NCI-H460 (cell line): ENCODE results near the gene NHERF2. TPM values are rescaled to one million over a fixed set of nuclear protein-coding genes. Genes with fewer than 3 reads are reported as not detected.
A peak's percentile ranks its signal among the peaks of the same experiment; 100 is the strongest.

Experiments used
- DNase-seq: peaks from one replicate; pipeline ENCODE4 v3.0.0-alpha.2; 2016; ENCODE audit warnings: low read depth; ENCODE audit errors: extremely low read depth
- total RNA-seq: library from RNA; depleted of rRNA; stranded (reverse); fragments of >200 nt; shearing (Covaris generic); gene quantifications from 2 replicates; pipeline ENCODE4 v1.2.3, GENCODE V29; 2014

Gene NHERF2
- total RNA-seq, 1 experiment from 2014 or later = 11.1 TPM

- DNase-seq = no peak
Measured at GRCh38 chr16:2038382-2039231, 11.9 kb downstream of the NHERF2 start.

DNA sequence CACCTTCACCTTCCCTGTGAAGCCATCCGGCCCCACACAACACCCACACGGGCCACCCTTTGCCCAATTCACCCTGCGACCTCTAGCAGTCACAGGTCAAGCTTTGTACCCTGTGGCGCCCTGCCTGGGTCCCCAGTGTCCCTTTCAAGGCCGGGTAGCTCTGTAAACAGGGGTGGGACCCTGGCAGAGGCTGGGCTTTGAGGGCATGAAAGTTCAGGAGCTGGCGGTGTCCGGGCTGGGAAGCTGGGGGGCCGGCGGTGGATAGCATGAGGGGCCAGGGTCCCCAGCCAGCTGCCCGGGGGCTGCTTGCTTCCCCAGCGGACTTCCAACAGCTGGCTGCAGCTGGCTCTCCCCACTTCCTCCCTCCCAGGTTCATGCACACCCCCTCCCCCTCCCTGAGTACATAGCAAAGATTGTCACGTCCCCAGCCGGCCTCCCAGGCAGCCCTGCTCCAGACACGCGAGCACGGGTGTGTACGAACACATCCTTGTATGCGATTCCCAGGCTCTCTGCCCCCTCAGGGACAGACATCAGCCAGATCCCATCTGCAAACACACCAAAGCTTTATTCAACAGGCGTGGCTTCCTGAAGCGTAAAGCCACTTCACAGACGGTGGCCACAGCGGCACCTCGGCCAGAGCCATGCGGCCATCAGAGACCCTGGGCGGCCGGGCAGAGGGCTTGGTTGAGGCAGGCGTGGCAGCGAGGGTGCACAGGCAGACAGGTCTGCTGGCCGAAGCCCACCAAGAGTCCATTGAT lies 12.8 kb downstream of the NHERF2 start:
- no peak for DNase-seq

DNA sequence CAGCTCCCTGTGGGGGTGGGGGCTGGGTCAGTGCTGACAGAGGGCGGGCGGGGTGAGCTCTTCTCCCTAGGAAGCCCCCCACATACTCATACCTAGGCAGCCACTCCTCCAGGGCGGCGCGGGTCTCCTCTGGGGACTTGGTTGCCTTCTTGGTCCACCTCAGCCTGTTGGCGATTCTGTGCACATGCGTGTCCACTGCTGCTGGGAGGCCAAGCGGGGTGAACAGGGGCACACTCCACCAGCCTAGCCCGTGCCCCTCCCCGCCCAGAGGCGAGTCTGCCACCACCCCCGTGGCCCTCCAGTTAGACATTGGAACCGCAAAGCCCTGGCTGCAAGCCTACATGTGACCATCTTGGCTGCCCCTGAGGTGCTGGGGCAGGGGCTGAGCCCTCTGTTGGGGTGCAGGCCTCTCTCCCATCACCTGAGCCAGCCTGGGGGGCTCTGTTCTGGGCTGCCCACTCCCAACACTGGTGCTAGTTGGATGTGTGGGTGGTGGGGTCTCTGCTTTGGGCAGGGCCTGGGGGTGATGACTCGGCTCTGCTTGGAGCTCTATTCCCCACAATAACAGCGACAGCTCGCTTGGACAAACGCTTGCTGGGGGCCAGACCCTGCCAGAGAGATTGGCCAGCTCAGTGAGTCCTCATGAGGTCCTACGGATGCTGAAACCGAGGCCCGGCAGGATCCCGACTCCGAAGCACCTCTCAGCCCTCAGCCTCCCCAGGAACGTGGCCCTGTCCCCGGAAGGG lies 13.5 kb downstream of the NHERF2 start:
- no peak for DNase-seq

GRCh38 chr16:2040787-2041522 lies 14.3 kb downstream of the NHERF2 start:
- DNase-seq = no peak

GRCh38 chr16:2042171-2042985 lies 15.7 kb downstream of the NHERF2 start:
- no peak for DNase-seq

DNA sequence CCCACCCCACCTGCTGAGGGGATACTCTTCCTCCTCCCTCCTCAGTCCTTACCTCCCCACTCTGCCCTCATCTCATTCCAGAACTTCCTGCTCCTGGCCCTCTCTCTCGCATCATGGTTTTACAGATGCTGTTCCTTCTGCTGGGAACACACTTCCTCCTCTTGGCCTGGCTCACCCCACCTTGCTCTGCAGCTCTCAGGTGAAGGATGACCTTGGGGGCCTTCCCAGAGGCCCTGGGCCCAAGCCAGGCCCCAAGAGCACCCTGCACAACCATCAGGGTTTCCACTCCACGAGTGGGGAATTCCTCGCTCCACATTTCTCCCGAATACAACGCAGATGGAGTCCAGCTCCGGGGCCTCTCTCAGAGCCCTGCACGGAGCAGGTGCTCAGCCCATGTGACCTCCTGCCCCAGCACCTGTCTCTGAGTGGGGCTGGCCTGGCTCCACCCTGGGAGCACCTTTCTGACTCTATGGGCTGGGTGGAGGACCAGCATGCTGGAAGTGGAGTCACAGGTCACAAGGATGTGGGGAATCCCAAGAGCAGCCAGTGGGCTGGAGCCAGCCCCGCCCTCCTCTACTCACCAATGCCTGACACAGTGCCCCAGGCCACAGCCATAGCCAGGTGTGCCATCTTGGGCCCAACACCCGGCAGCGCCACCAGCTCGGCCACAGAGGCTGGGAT lies 16.4 kb downstream of the NHERF2 start:
- DNase-seq = no peak

DNA sequence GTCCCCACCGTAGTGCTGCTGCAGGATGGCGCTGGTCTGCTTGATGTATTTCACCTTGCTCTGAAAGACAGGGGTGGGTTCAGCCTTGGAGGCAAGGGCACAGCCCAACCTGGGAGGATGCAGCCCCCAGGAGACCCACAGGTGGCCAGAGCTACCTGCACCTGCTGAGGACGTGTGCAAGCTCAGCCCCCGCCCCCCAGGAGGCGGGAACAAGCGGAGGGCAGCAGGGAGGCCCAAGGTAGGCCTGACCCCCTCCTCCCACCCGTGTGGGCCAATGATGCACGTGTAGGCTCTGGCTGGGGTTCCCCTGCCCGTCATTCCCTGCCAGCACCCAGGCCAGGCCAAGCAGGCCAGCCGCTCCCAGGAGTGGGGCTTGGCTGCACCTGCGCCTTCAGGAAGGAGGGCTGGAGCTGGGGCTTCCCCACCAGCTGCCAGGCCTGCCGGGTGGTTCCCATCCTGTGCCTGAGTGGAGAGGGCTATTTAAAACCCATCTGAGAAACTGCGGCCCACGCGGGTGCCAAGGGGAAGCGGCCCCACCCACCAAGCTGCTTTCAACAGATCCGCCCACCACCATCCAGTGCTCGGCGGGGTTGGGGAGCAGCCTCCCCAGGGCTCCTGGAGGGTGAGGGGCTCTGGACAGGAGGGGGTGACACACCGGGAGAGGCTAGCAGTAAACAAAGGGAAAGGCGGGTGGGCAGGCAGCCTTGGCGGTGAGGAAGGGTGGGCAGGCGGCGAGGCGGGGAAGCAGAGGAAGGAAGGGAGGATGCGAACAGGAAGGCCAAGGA lies 17.2 kb downstream of the NHERF2 start:
- no peak for DNase-seq

DNA sequence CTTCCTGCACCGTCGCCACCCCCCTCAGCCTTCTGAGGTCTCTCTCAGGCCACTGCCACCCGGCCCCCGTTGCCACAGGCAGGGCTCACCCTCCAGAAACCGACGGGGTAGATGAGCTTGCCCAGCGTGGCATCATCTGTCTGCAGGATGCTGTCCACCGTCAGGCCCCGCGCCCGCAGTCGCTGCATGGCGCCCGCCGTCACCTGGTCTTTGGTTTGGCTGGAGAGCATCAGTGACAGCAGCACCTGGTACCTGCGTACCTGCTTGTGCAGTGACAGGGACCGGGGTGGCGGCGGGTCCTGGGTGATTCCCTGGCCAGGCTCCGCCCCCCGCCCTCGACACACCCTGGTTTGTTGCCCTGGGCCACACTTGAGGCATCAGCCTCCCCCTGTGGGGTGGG lies 17.8 kb downstream of the NHERF2 start:
- no peak for DNase-seq

DNA sequence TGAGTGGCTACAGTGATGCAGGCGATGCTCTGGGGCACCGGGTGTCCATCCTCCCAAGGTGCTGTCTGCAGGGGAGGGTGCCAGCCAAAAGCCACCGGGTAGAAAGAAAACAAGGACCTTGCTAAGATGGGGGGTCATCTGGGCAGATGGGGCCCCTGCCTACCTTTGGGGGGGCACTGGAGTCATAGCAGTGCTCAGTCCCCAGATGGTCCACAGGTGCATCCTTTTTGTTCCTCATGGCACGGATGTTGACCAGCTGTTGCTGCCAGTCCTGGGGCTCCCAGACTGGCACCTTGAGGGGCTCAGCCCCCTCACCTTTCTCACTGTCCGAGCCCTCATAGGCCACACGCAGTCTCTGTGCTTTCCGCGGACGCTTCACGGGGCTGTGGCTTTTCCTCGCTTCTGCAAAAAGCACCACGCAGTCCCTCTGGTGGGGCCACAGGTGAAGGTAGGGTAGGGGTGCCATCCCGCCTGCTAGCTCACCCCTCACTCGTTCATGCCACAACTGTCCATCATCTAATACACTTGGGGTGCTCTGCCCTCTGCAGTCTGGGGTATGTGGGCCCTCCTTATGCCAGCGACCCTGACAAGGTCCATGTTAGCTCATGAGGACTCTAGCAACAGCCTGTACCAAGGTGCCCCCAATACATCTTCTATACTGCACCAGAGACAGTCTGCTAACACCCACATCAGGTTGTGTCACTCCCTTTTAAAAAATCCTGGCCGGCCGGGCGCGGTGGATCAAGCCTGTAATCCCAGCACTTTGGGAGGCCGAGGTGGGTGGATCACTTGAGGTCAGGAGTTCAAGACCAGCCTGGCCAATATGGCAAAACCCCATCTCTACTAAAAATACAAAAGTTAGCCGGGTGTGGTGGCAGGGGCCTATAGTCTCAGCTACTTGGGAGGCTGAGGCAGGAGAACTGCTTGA lies 19.5 kb downstream of the NHERF2 start:
- DNase-seq = no peak

DNA sequence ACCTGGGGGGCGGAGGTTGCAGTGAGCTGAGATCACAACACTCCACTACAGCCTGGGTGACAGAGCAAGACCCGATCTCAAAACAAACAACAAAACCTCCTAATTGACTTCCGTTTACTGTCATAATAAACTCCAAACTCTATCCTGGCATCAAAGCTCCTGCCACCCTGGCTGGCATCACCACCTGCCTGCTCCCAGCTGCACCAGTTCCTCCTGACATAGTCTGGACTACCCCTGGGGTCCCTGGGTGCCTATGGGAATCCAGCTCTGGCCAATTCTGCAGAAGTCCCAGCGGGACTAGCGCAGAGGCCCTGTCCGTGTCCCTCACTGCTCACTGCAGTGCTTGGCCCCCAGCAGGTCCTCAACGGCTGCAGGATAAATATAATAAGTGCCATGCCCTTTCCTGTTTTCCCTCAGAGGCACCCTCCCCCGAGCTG lies 20.2 kb downstream of the NHERF2 start:
- no peak for DNase-seq

DNA sequence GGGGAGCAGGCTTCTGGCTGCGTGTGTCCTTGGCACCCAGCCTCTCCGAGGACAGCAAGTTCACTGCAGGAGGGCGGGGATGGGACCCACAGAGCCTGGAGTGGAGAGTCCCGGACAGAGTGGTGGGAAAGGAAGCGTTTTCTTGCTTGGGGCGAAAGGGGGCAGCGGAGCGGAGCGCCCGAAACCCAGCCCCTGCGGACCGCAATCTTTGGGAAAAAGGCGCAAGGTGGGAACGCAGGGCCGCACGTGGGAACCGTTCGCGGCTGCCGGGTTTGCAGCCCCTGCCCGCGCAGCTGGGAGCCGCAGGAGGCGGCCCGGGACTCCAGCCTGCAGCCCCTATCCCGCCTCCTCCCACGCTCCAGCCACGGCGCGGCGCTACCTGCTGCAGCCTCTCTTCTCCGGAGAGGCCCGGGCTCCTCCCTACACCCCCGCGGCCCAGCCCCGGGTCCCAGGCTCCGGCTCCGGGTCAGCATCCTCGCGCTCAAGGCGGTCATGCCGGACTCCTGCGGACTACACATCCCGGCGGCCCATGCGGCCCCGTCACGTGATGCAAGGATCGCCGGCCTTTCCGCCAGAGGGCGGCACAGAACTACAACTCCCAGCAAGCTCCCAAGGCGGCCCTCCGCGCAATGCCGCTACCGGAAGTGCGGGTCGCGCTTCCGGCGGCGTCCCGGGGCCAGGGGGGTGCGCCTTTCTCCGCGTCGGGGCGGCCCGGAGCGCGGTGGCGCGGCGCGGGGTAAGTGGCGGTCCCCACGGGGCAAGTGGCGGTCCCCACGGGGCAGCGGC lies 20.8 kb downstream of the NHERF2 start, which contains the start of the genes NTHL1 and TSC2:
NTHL1 (minus strand) TSS at position 505 of the 786 bp plus-strand sequence; CDS start at position 494, 11 bp downstream.
TSC2 (plus strand) TSS at position 656 of the 786 bp plus-strand sequence. CDS start 631 bp downstream, outside the sequence.
- peak; percentile 93 for DNase-seq

GRCh38 chr16:2048116-2048543 lies 21.4 kb downstream of the NHERF2 start:
- DNase-seq = no peak

GRCh38 chr16:2053211-2053610 lies 26.5 kb downstream of the NHERF2 start:
- DNase-seq = no peak

DNA sequence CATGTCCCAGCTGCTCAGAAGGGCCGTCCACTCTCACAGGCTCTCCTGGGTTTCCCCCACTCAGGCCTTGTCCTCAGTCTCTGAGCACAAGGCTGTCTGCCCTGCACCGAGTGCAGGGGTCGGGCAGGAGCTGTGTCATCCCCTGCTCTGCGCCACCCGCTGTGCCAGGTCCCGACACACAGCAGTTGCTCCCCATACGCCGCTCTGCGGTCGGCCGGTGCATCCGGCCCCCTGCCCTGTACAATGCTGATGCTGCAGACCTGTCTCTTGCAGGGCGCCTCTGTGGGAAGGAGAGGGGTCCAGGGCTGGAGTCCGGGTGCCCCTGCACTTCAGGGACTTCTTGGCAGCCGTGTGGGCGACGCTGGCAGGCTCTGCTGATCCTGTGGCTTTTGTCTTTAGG lies 27.2 kb downstream of the NHERF2 start:
- DNase-seq = no peak

GRCh38 chr16:2054543-2055245 lies 28.0 kb downstream of the NHERF2 start:
- DNase-seq = no peak
